K562 (cell line): Measurements from ENCODE around the gene MUC7. TPM values are rescaled to one million over a fixed set of nuclear protein-coding genes. Genes with fewer than 3 reads are reported as not detected.

Experiments used
- ATAC-seq: fragments of 200-7000 bp; cut with Tn5 transposase; 3 replicates; pipeline ENCODE4 v1.9.1; 2020; ENCODE audit warnings: moderate library complexity
- BruUV-seq: library from RNA; stranded (reverse); fragments of 400-500 nt; replicated peaks from 2 replicates; lab custom pipeline; 2021; lab: Mats Ljungman, UMichigan
- CTCF ChIA-PET: fragments of 300-600 bp; formaldehyde crosslinking; extraction: SDS; loops from one replicate; lab custom pipeline; 2021; ENCODE audit warnings: low intra/inter-chr PET ratio; lab: Yijun Ruan, JAX
- POLR2A ChIA-PET: fragments of 300-600, 350-650 bp; sonication (Branson Sonifier 250); formaldehyde crosslinking; extraction: SDS; loops from one replicate; lab custom pipeline; 2021; ENCODE audit warnings: antibody characterized with exemption, inconsistent platforms; lab: Yijun Ruan, JAX
- DNase-seq, 4 experiments: peaks; one replicate each; pipeline versions ENCODE4 v3.0.0 to v3.0.0-alpha.2; 2011 to 2018; ENCODE audit warnings: low spot score in 3 of 4, mixed read lengths in 3 of 4; ENCODE audit errors: extremely low read depth in 1 of 4
- FAIRE-seq: peaks from 2 replicates; lab custom pipeline; 2011; peaks lifted over from hg19 to GRCh38; lab: Jason Lieb, UNC
- H2AFZ ChIP-seq: 2 replicates; pipeline ENCODE4 v1.6.0; 2011; ENCODE audit warnings: low read depth, low read length, control low read depth, inconsistent platforms
- H3K27ac ChIP-seq: fragments of 200-600 bp; 3 replicates; pipeline ENCODE4 v1.8.0; 2011; ENCODE audit warnings: low read depth, mild to moderate bottlenecking, control low read depth, inconsistent platforms, low read length, moderate library complexity, mixed read lengths; ENCODE audit errors: extremely low read depth
- H3K27me3 ChIP-seq, 2 experiments: fragments of 300-600 bp in 1 of 2; 2 replicates in 1 of 2; 3 replicates in 1 of 2; pipeline versions ENCODE4 v1.6.0 to v1.8.0; 2011; ENCODE audit warnings: inconsistent platforms in 2 of 2, low read length in 2 of 2, mild to moderate bottlenecking in 1 of 2, mixed read lengths in 1 of 2, moderate library complexity in 1 of 2; ENCODE audit not compliant: control insufficient read depth in 2 of 2, insufficient read depth in 2 of 2
- H3K36me3 ChIP-seq: fragments of 300-600 bp; 3 replicates; pipeline ENCODE4 v1.8.0; 2011; ENCODE audit warnings: mild to moderate bottlenecking, low read length, inconsistent platforms; ENCODE audit not compliant: control insufficient read depth, insufficient read depth
- H3K4me1 ChIP-seq, 2 experiments: fragments of 200-600 bp in 1 of 2; replicated peaks in 1 of 2; 2 replicates in 1 of 2; 3 replicates in 1 of 2; pipeline versions ENCODE4 v1.5.1 to v1.8.0; 2011; ENCODE audit warnings: inconsistent platforms in 2 of 2, low read length in 2 of 2, mild to moderate bottlenecking in 1 of 2, mixed read lengths in 1 of 2, moderate library complexity in 1 of 2; ENCODE audit not compliant: control insufficient read depth in 2 of 2, insufficient read depth in 2 of 2
- H3K4me2 ChIP-seq: 2 replicates; pipeline ENCODE4 v1.6.1; 2011; ENCODE audit warnings: low read length, control low read depth, inconsistent platforms, mixed read lengths; ENCODE audit not compliant: insufficient read depth
- H3K4me3 ChIP-seq: fragments of 200-600 bp; sonication (generic), shearing (Covaris generic); 2 replicates; pipeline ENCODE4 v1.5.1; 2016; ENCODE audit warnings: control low read depth, inconsistent platforms
- H3K79me2 ChIP-seq: fragments of 200-600 bp; 3 replicates; pipeline ENCODE4 v1.8.0; 2011; ENCODE audit warnings: low read length, inconsistent platforms; ENCODE audit not compliant: control insufficient read depth, insufficient read depth
- H3K9ac ChIP-seq, 2 experiments: 2 replicates each; pipeline versions ENCODE4 v1.6.0 to v1.6.1; 2011; ENCODE audit warnings: low read depth in 2 of 2, low read length in 2 of 2, control low read depth in 1 of 2, inconsistent platforms in 1 of 2, mild to moderate bottlenecking in 1 of 2, mixed read lengths in 1 of 2; ENCODE audit not compliant: insufficient read depth in 1 of 2
- H3K9me1 ChIP-seq: one replicate; pipeline ENCODE4 v1.6.0; 2011; ENCODE audit warnings: inconsistent platforms, mild to moderate bottlenecking, low read length, moderate library complexity; ENCODE audit not compliant: control insufficient read depth, insufficient read depth
- H3K9me3 ChIP-seq: replicated peaks from 2 replicates; pipeline ENCODE4 v1.5.1; 2011; ENCODE audit warnings: low read depth, low read length, inconsistent platforms; ENCODE audit not compliant: control insufficient read depth, insufficient read depth
- H4K20me1 ChIP-seq: replicated peaks from 2 replicates; pipeline ENCODE4 v1.6.1; 2011; ENCODE audit warnings: low read length, inconsistent platforms, mixed read lengths; ENCODE audit not compliant: control insufficient read depth, insufficient read depth
- CBX3 ChIP-seq, 2 experiments: IDR thresholded peaks; 1 replicate in 1 of 2; 2 replicates in 1 of 2; pipeline ENCODE4 v1.6.1; 2012; ENCODE audit warnings: inconsistent platforms in 2 of 2, low read length in 2 of 2, borderline replicate concordance in 1 of 2, control low read depth in 1 of 2
- COPS2 ChIP-seq: fragments of 450-650 bp; conservative IDR thresholded peaks from 2 replicates; pipeline ENCODE4 v1.6.1; 2016; ENCODE audit warnings: mild to moderate bottlenecking, moderate library complexity
- FOXJ2 ChIP-seq: fragments of 200-800 bp; sonication (Bioruptor generic); IDR thresholded peaks from 2 replicates; pipeline ENCODE4 v1.6.1; 2016; ENCODE audit warnings: missing genetic modification characterization, missing compliant biosample characterization
- MTF1 ChIP-seq: fragments of 250-450 bp; sonication (Bioruptor Pico); IDR thresholded peaks from 2 replicates; pipeline ENCODE4 v1.9.0; 2021; ENCODE audit warnings: moderate library complexity, mild to moderate bottlenecking, inconsistent platforms, borderline replicate concordance
- PCBP1 ChIP-seq: fragments of 200-400 bp; formaldehyde crosslinking; IDR thresholded peaks from 2 replicates; pipeline ENCODE4 v1.6.1; 2018; ENCODE audit warnings: mild to moderate bottlenecking, low read depth, low read length; ENCODE audit not compliant: poor library complexity, severe bottlenecking
- RBBP5 ChIP-seq: fragments of 200-600 bp; sonication (generic); IDR thresholded peaks from 2 replicates; pipeline ENCODE4 v1.6.1; 2012; ENCODE audit warnings: borderline replicate concordance, mild to moderate bottlenecking, low read length, control low read depth, inconsistent platforms; ENCODE audit not compliant: insufficient read depth, poor library complexity, severe bottlenecking
- RNF219 ChIP-seq: fragments of 250-450 bp; sonication (Bioruptor Pico); IDR thresholded peaks from 2 replicates; pipeline ENCODE4 v1.5.0; 2022; ENCODE audit warnings: mild to moderate bottlenecking
- SP2 ChIP-seq: IDR thresholded peaks from 2 replicates; pipeline ENCODE4 v1.6.1; 2011; ENCODE audit warnings: mild to moderate bottlenecking, low read depth, low read length, moderate library complexity; ENCODE audit not compliant: poor library complexity, severe bottlenecking; ENCODE audit errors: extremely low read depth
- ZNF24 ChIP-seq: fragments of 450-650 bp; IDR thresholded peaks from 2 replicates; pipeline ENCODE4 v1.6.1; 2016
- ZNF280B ChIP-seq: fragments of 250-450 bp; sonication (Bioruptor Pico); IDR thresholded peaks from 2 replicates; pipeline ENCODE4 v1.5.1; 2021; ENCODE audit warnings: mild to moderate bottlenecking
- ZNF449 ChIP-seq: fragments of 250-450 bp; sonication (Bioruptor Pico); IDR thresholded peaks from 2 replicates; pipeline ENCODE4 v1.8.0; 2022; ENCODE audit warnings: moderate library complexity, mild to moderate bottlenecking, inconsistent platforms
- ZNF589 ChIP-seq: fragments of 200-800 bp; sonication (Bioruptor generic); IDR thresholded peaks from 2 replicates; pipeline ENCODE4 v1.6.1; 2016; ENCODE audit warnings: low read depth, missing genetic modification characterization, missing compliant biosample characterization
- WGBS: fragments of 100-300 bp; shearing (Covaris generic); methylation state at CpG from one replicate; pipeline ENCODE4 v1.1.6; 2016; ENCODE audit warnings: low coverage, mixed read lengths; ENCODE audit not compliant: insufficient coverage; ENCODE audit errors: missing lambda C conversion rate; 5-methylcytosine and 5-hydroxymethylcytosine counted together
- in situ Hi-C: fragments of 300-500 bp; cut with MboI; formaldehyde crosslinking; loops from 4 replicates; pipeline ENCODE4 v1.15.0; 2018; ENCODE audit warnings: inconsistent platforms, mixed read lengths
- intact Hi-C: fragments of 100-400 bp; cut with micrococcal nuclease; formaldehyde crosslinking; loops from 2 replicates; pipeline ENCODE4 v1.14.2; 2022
- polyA plus RNA-seq, 8 experiments: library from polyadenylated mRNA; depleted of rRNA in 4 of 8; stranded (reverse) in 5 of 8; unstranded in 3 of 8; fragments of >200 nt; fragmentation: Nextera tagmentation in 2 of 8; fragmentation: Illumina TruSeq in 1 of 8; extraction: Ambion mirVana in 2 of 8; extraction: Trizol in 1 of 8; gene quantifications; 2 replicates each; pipeline versions ENCODE4 v1.2.1 to v1.2.3, GENCODE V29; 2011 to 2014; ENCODE audit warnings: inconsistent platforms in 1 of 8, missing spikeins in 1 of 8
- total RNA-seq, 7 experiments: library from RNA; depleted of rRNA in 6 of 7; stranded (reverse); fragments of >200 nt in 6 of 7; fragmentation: Illumina TruSeq in 2 of 7; extraction: Trizol in 2 of 7; gene quantifications; 2 replicates each; pipeline versions ENCODE4 v1.2.1 to v1.2.3, GENCODE V29; 2011 to 2021; ENCODE audit warnings: low replicate concordance in 1 of 7

Gene MUC7
- total and polyA plus RNA-seq, 9 of the 15 experiments (the other 6 are each of a cell fraction or from before 2014, with no cell fraction given) = not detected

GRCh38 chr4:70496231-70496630 lies 24.2 kb downstream of the MUC7 start:
- H3K79me2 ChIP-seq = no peaks in the 10 kb centered on the region
- intact Hi-C loops (no loop called here), in situ Hi-C loops (no loop called here)
- ATAC-seq = no peak
- H3K4me3 ChIP-seq = no peak overlapping the region
- H3K9me3 ChIP-seq = no peaks in the 10 kb centered on the region
- H3K27ac ChIP-seq = no peak overlapping the region
- ChIA-PET POLR2A (no interaction called here), CTCF (no interaction called here)
- no peaks in the 10 kb centered on the region for H4K20me1 ChIP-seq
- WGBS = 7% methylated on average over 5 of the region's 6 CpGs
- no peak overlapping the region for H3K4me2 ChIP-seq
- no peaks in the 10 kb centered on the region for H3K27me3 ChIP-seq
- no peaks in the 10 kb centered on the region for H3K9me1 ChIP-seq
- no peak for FAIRE-seq
- TF ChIP-seq COPS2 = no peak
- TF ChIP-seq MTF1 (CRISPR knock-in tag) = no peak
- no peak for TF ChIP-seq RBBP5
- no peak for TF ChIP-seq PCBP1
- no peak for TF ChIP-seq ZNF449 (CRISPR knock-in tag)
- TF ChIP-seq RNF219 (CRISPR knock-in tag) = no peak
- no peak for TF ChIP-seq ZNF24
- no peak for TF ChIP-seq CBX3 (IDR thresholded peaks at IDR 0.05; ENCODE audit: borderline replicate concordance in 1 of 2, low read length in 2 of 2)
- TF ChIP-seq ZNF280B (CRISPR knock-in tag) = no peak
- TF ChIP-seq FOXJ2 (tag) = no peak
- TF ChIP-seq ZNF589 = no peak
- TF ChIP-seq SP2 = no peak
- no peaks in the 10 kb centered on the region for H3K36me3 ChIP-seq
- H3K4me1 ChIP-seq = no peaks in the 10 kb centered on the region
- DNase-seq = no peak
- no peak overlapping the region for H2AFZ ChIP-seq
- no peak overlapping the region for H3K9ac ChIP-seq
- BruUV-seq = no TSS peak
